Activated CD4-positive, alpha-beta T cell treated with anti-CD3 and anti-CD28 coated beads for 48 hours (primary cell): ENCODE results near the gene FOXP2.

Experiments used
- DNase-seq: peaks from one replicate; pipeline ENCODE4 v3.0.0-alpha.2; 2020

FOXP2 gene

GRCh38 chr7:114740941-114741340 is 326.3 kb downstream of the FOXP2 start:
- DNase-seq, result no peak

GRCh38 chr7:114741911-114742310 is 327.3 kb downstream of the FOXP2 start:
- DNase-seq, result no peak
